Activated CD4-positive, alpha-beta memory T cell treated with anti-CD3 and anti-CD28 coated beads for 36 hours (primary cell): ENCODE measurements around the gene DLG2. TPM values are rescaled to one million over a fixed set of nuclear protein-coding genes. Genes with fewer than 3 reads are reported as not detected.

ENCODE experiments used
- CTCF ChIA-PET: fragments of 350-600 bp; sonication (Branson Sonifier 250); formaldehyde crosslinking; loops from one replicate; lab custom pipeline; 2021; ENCODE audit warnings: antibody characterized with exemption, inconsistent platforms; lab: Charles Lee
- POLR2A ChIA-PET: fragments of 350-600 bp; sonication (Branson Sonifier 250); formaldehyde crosslinking; loops from one replicate; lab custom pipeline; 2021; ENCODE audit warnings: antibody characterized with exemption; lab: Charles Lee
- DNase-seq: peaks from one replicate; pipeline ENCODE4 v3.0.0-alpha.2; 2020
- H3K27ac Mint-ChIP-seq: one replicate; pipeline ENCODE4 v1.8.0; 2021; ENCODE audit warnings: mixed read lengths
- H3K27me3 Mint-ChIP-seq: one replicate; pipeline ENCODE4 v1.8.0; 2021; ENCODE audit warnings: mixed read lengths
- H3K36me3 Mint-ChIP-seq: one replicate; pipeline ENCODE4 v1.8.0; 2021; ENCODE audit warnings: mixed read lengths
- H3K4me1 Mint-ChIP-seq: one replicate; pipeline ENCODE4 v1.8.0; 2021; ENCODE audit warnings: low read depth, mixed read lengths
- H3K4me3 Mint-ChIP-seq: one replicate; pipeline ENCODE4 v1.8.0; 2021; ENCODE audit warnings: mild to moderate bottlenecking, mixed read lengths
- H3K9me3 Mint-ChIP-seq: one replicate; pipeline ENCODE4 v1.8.0; 2021; ENCODE audit warnings: mixed read lengths
- intact Hi-C: fragments of 100-400 bp; cut with micrococcal nuclease; formaldehyde crosslinking; loops from one replicate; pipeline ENCODE4 v1.15.1; 2023
- total RNA-seq, 2 experiments: library from RNA; stranded (reverse); gene quantifications; one replicate each; pipeline ENCODE4 v1.2.3, GENCODE V29; 2021

The DLG2 gene
- total RNA-seq, 2 experiments from 2014 or later, result 1.7 to 2.1 TPM

GRCh38 chr11:84663731-84664130 is 963.4 kb downstream of the DLG2 start:
- Mint-ChIP-seq H3K27ac (no peak overlapping the region), H3K9me3 (peaks cover 38% of the 10 kb centered on the region), H3K27me3 (no peaks in the 10 kb centered on the region), H3K4me3 (no peak overlapping the region), H3K4me1 (no peaks in the 10 kb centered on the region), H3K36me3 (no peaks in the 10 kb centered on the region)
- CTCF ChIA-PET, result no interaction called here
- POLR2A ChIA-PET, result no interaction called here
- intact Hi-C loops, result no loop called here
- no peak for DNase-seq

GRCh38 chr11:84660257-84660977 is 966.7 kb downstream of the DLG2 start:
- ChIA-PET CTCF (no interaction called here), POLR2A (no interaction called here)
- Mint-ChIP-seq H3K27ac (no peak overlapping the region), H3K4me3 (no peak overlapping the region), H3K36me3 (no peaks in the 10 kb centered on the region), H3K27me3 (no peaks in the 10 kb centered on the region), H3K4me1 (no peaks in the 10 kb centered on the region), H3K9me3 (peaks cover 41% of the 10 kb centered on the region)
- intact Hi-C loops, result no loop called here
- DNase-seq, result no peak

- CTCF ChIA-PET, result no interaction called here
- Mint-ChIP-seq H3K27me3 (no peaks in the 10 kb centered on the region), H3K27ac (no peak overlapping the region), H3K36me3 (no peaks in the 10 kb centered on the region), H3K9me3 (peaks cover 40% of the 10 kb centered on the region), H3K4me3 (no peak overlapping the region), H3K4me1 (no peaks in the 10 kb centered on the region)
- POLR2A ChIA-PET, result no interaction called here
- no peak for DNase-seq
- intact Hi-C loops, result no loop called here
Observed at GRCh38 chr11:84655712-84656111, 971.4 kb downstream of the DLG2 start.

- ChIA-PET POLR2A (no interaction called here), CTCF (no interaction called here)
- Mint-ChIP-seq H3K36me3 (no peaks in the 10 kb centered on the region), H3K4me1 (no peaks in the 10 kb centered on the region), H3K9me3 (peaks cover 26% of the 10 kb centered on the region), H3K27me3 (no peaks in the 10 kb centered on the region), H3K4me3 (no peak overlapping the region), H3K27ac (no peak overlapping the region)
- no peak for DNase-seq
- intact Hi-C loops, result no loop called here
Observed at GRCh38 chr11:84648471-84648870, 978.7 kb downstream of the DLG2 start.

- ChIA-PET POLR2A (no interaction called here), CTCF (no interaction called here)
- intact Hi-C loops, result no loop called here
- Mint-ChIP-seq H3K36me3 (no peaks in the 10 kb centered on the region), H3K9me3 (peaks cover 23% of the 10 kb centered on the region), H3K27ac (no peak overlapping the region), H3K27me3 (no peaks in the 10 kb centered on the region), H3K4me1 (no peaks in the 10 kb centered on the region), H3K4me3 (no peak overlapping the region)
- no peak for DNase-seq
Observed at GRCh38 chr11:84645988-84646694, 981.0 kb downstream of the DLG2 start.

GRCh38 chr11:84642500-84642899 is 984.6 kb downstream of the DLG2 start:
- Mint-ChIP-seq H3K27me3 (no peaks in the 10 kb centered on the region), H3K36me3 (no peaks in the 10 kb centered on the region), H3K9me3 (peaks cover 22% of the 10 kb centered on the region), H3K4me3 (no peak overlapping the region), H3K27ac (no peak overlapping the region), H3K4me1 (no peaks in the 10 kb centered on the region)
- intact Hi-C loops, result no loop called here
- POLR2A ChIA-PET, result no interaction called here
- DNase-seq, result no peak
- CTCF ChIA-PET, result interaction anchor here (0.7 kb wide), 2 partner anchors 13 to 258 kb away, joined by 3 to 5 read pairs; no protein-coding TSS in a partner anchor

GRCh38 chr11:84634309-84634708 is 992.8 kb downstream of the DLG2 start:
- no peak overlapping the region for H3K4me3 Mint-ChIP-seq
- no peaks in the 10 kb centered on the region for H3K36me3 Mint-ChIP-seq
- H3K9me3 Mint-ChIP-seq, result peaks cover 18% of the 10 kb centered on the region
- no peak overlapping the region for H3K27ac Mint-ChIP-seq
- no peak for DNase-seq
- intact Hi-C loops, result no loop called here
- ChIA-PET CTCF (no interaction called here), POLR2A (no interaction called here)
- H3K4me1 Mint-ChIP-seq, result no peaks in the 10 kb centered on the region
- no peaks in the 10 kb centered on the region for H3K27me3 Mint-ChIP-seq

GRCh38 chr11:84628871-84629620 is 998.1 kb downstream of the DLG2 start:
- DNase-seq, result no peak
- ChIA-PET POLR2A (no interaction called here), CTCF (interaction anchor here (1.2 kb wide), 1 partner anchor 13 kb away, joined by 5 read pairs; no protein-coding TSS in a partner anchor)
- H3K4me3 Mint-ChIP-seq, result no peak overlapping the region
- no peaks in the 10 kb centered on the region for H3K27me3 Mint-ChIP-seq
- H3K27ac Mint-ChIP-seq, result no peak overlapping the region
- H3K36me3 Mint-ChIP-seq, result no peaks in the 10 kb centered on the region
- peaks cover 21% of the 10 kb centered on the region for H3K9me3 Mint-ChIP-seq
- intact Hi-C loops, result no loop called here
- H3K4me1 Mint-ChIP-seq, result no peaks in the 10 kb centered on the region

- CTCF ChIA-PET, result no interaction called here
- Mint-ChIP-seq H3K4me1 (no peaks in the 10 kb centered on the region), H3K27me3 (no peaks in the 10 kb centered on the region), H3K36me3 (no peaks in the 10 kb centered on the region), H3K9me3 (peaks cover 32% of the 10 kb centered on the region), H3K4me3 (no peak overlapping the region), H3K27ac (no peak overlapping the region)
- intact Hi-C loops, result no loop called here
- POLR2A ChIA-PET, result no interaction called here
- DNase-seq, result no peak
Observed at GRCh38 chr11:84626256-84626655, 1000.9 kb downstream of the DLG2 start.

GRCh38 chr11:84612645-84613044 is 1014.5 kb downstream of the DLG2 start:
- intact Hi-C loops, result no loop called here
- CTCF ChIA-PET, result no interaction called here
- POLR2A ChIA-PET, result no interaction called here

GRCh38 chr11:84608837-84609196 is 1018.3 kb downstream of the DLG2 start:
- H3K4me3 Mint-ChIP-seq, result no peak overlapping the region
- ChIA-PET POLR2A (no interaction called here), CTCF (no interaction called here)
- no peak overlapping the region for H3K27ac Mint-ChIP-seq
- no peaks in the 10 kb centered on the region for H3K36me3 Mint-ChIP-seq
- intact Hi-C loops, result no loop called here
- DNase-seq, result no peak
- no peaks in the 10 kb centered on the region for H3K4me1 Mint-ChIP-seq
- H3K9me3 Mint-ChIP-seq, result peaks cover 13% of the 10 kb centered on the region
- no peaks in the 10 kb centered on the region for H3K27me3 Mint-ChIP-seq

More at GRCh38 chr11:84612645-84613044, 1014.5 kb downstream of the DLG2 start:
- Mint-ChIP-seq H3K9me3 (peaks cover 16% of the 10 kb centered on the region), H3K27me3 (no peaks in the 10 kb centered on the region), H3K4me1 (no peaks in the 10 kb centered on the region), H3K4me3 (no peak overlapping the region), H3K27ac (no peak overlapping the region), H3K36me3 (no peaks in the 10 kb centered on the region)
- DNase-seq, result no peak

GRCh38 chr11:84607975-84608836 is 1018.9 kb downstream of the DLG2 start:
- ChIA-PET CTCF (no interaction called here), POLR2A (no interaction called here)
- Mint-ChIP-seq H3K4me3 (no peak overlapping the region), H3K9me3 (peaks cover 16% of the 10 kb centered on the region), H3K4me1 (no peaks in the 10 kb centered on the region), H3K27ac (no peak overlapping the region), H3K36me3 (no peaks in the 10 kb centered on the region), H3K27me3 (no peaks in the 10 kb centered on the region)
- intact Hi-C loops, result no loop called here
- no peak for DNase-seq
